Transverse colon (tissue), 4 donors: ENCODE results near the gene TMEM132C.

Source experiments
- CTCF ChIP-seq, 5 experiments: fragments of 200-600 bp in 3 of 5; fragments of 450-650 bp in 2 of 5; sonication (generic) in 3 of 5; IDR thresholded peaks; 1 replicate in 2 of 5; 2 replicates in 3 of 5; pipeline ENCODE4 v1.5.1; 2016 to 2017; ENCODE audit warnings: antibody characterized with exemption in 5 of 5, inconsistent platforms in 3 of 5, mild to moderate bottlenecking in 2 of 5, moderate library complexity in 1 of 5
- EP300 ChIP-seq: sonication (generic); formaldehyde crosslinking; IDR thresholded peaks from one replicate; pipeline ENCODE4 v1.6.1; 2017; ENCODE audit warnings: antibody characterized with exemption, low read depth
- POLR2A ChIP-seq: fragments of 450-650 bp; IDR thresholded peaks from one replicate; pipeline ENCODE4 v1.6.1; 2016; ENCODE audit warnings: antibody characterized with exemption, mild to moderate bottlenecking, moderate library complexity
- POLR2AphosphoS5 ChIP-seq, 3 donors: sonication (generic); formaldehyde crosslinking; IDR thresholded peaks; one replicate each; pipeline ENCODE4 v1.6.1; 2016; ENCODE audit warnings: antibody characterized with exemption in 3 of 3

- TF ChIP-seq CTCF (IDR thresholded peaks at IDR 0.05) (no peak), EP300 (no peak), POLR2AphosphoS5 (IDR thresholded peaks at IDR 0.05) (no peak), POLR2A (no peak)
These were observed 72.2 kb downstream of the TMEM132C start for GRCh38 chr12:128339126-128339520.
